WTC11 (cell line): ENCODE data around the gene TBPL2. TPM values are rescaled to one million over a fixed set of nuclear protein-coding genes. Genes with fewer than 3 reads are reported as not detected.

ENCODE experiments used
- ATAC-seq: fragments of 200-7000 bp; cut with Tn5 transposase; 2 replicates; pipeline ENCODE4 v1.10.0; 2021; ENCODE audit warnings: mild to moderate bottlenecking, moderate library complexity
- CTCF ChIA-PET: fragments of 300-600 bp; sonication (Branson Sonifier 250); formaldehyde crosslinking; loops from one replicate; lab custom pipeline; 2021; ENCODE audit warnings: antibody characterized with exemption; lab: Charles Lee
- POLR2A ChIA-PET: fragments of 350-600 bp; sonication (Branson Sonifier 250); formaldehyde crosslinking; loops from one replicate; lab custom pipeline; 2021; ENCODE audit warnings: antibody characterized with exemption; lab: Charles Lee
- DNase-seq: peaks from one replicate; pipeline ENCODE4 v3.0.0; 2021; ENCODE audit warnings: low spot score
- H3K27ac Mint-ChIP-seq: 2 replicates; pipeline ENCODE4 v1.8.0; 2021; ENCODE audit warnings: mixed read lengths
- H3K27me3 Mint-ChIP-seq: 2 replicates; pipeline ENCODE4 v1.8.0; 2021; ENCODE audit warnings: low read depth, mild to moderate bottlenecking, moderate library complexity, mixed read lengths
- H3K36me3 Mint-ChIP-seq: 2 replicates; pipeline ENCODE4 v1.8.0; 2021; ENCODE audit warnings: mixed read lengths
- H3K4me1 Mint-ChIP-seq: 2 replicates; pipeline ENCODE4 v1.8.0; 2022; ENCODE audit warnings: mixed read lengths
- H3K4me3 Mint-ChIP-seq: 2 replicates; pipeline ENCODE4 v1.8.0; 2021; ENCODE audit warnings: mild to moderate bottlenecking, moderate library complexity, mixed read lengths
- H3K9me3 Mint-ChIP-seq: 2 replicates; pipeline ENCODE4 v1.8.0; 2021; ENCODE audit warnings: mixed read lengths
- ATF1 ChIP-seq: sonication (generic); formaldehyde crosslinking; IDR thresholded peaks from 2 replicates; pipeline ENCODE4 v1.8.1; 2023; ENCODE audit warnings: mild to moderate bottlenecking, moderate library complexity, missing genetic modification reagents
- CTCF ChIP-seq: fragments of 200-600 bp; IDR thresholded peaks from 2 replicates; pipeline ENCODE4 v1.8.0; 2022; ENCODE audit warnings: antibody characterized with exemption
- ESRRA ChIP-seq: sonication (generic); formaldehyde crosslinking; IDR thresholded peaks from 2 replicates; pipeline ENCODE4 v1.8.1; 2022; ENCODE audit warnings: mild to moderate bottlenecking, missing genetic modification reagents, borderline replicate concordance
- FOXJ3 ChIP-seq: sonication (generic); formaldehyde crosslinking; IDR thresholded peaks from 2 replicates; pipeline ENCODE4 v1.9.0; 2021; ENCODE audit warnings: missing genetic modification reagents, mild to moderate bottlenecking, borderline replicate concordance
- GTF2I ChIP-seq: fragments of 250-450 bp; sonication (Bioruptor Pico); conservative IDR thresholded peaks from 2 replicates; pipeline ENCODE4 v1.4.0; 2021; ENCODE audit warnings: mild to moderate bottlenecking
- RELA ChIP-seq: sonication (generic); formaldehyde crosslinking; IDR thresholded peaks from 2 replicates; pipeline ENCODE4 v1.8.1; 2022; ENCODE audit warnings: missing genetic modification reagents, mild to moderate bottlenecking, borderline replicate concordance
- ZNF232 ChIP-seq: sonication (generic); formaldehyde crosslinking; IDR thresholded peaks from 2 replicates; pipeline ENCODE4 v1.8.0; 2022; ENCODE audit warnings: mild to moderate bottlenecking, missing genetic modification reagents
- ZNF281 ChIP-seq: sonication (generic); formaldehyde crosslinking; IDR thresholded peaks from 2 replicates; pipeline ENCODE4 v1.8.0; 2023; ENCODE audit warnings: mild to moderate bottlenecking, missing genetic modification reagents
- ZNF396 ChIP-seq: fragments of 250-450 bp; sonication (Bioruptor Pico); IDR thresholded peaks from 2 replicates; pipeline ENCODE4 v1.8.0; 2021; ENCODE audit warnings: mild to moderate bottlenecking, moderate library complexity, borderline replicate concordance
- total RNA-seq: library from RNA; stranded (reverse); gene quantifications from 3 replicates; pipeline ENCODE4 v1.2.3, GENCODE V29; 2021
- TF ChIP-seq, protein P1 (sequence below): sonication (generic); formaldehyde crosslinking; IDR thresholded peaks from 2 replicates; pipeline ENCODE4 v1.8.1; 2023; ENCODE audit warnings: mild to moderate bottlenecking, missing genetic modification reagents
- TF ChIP-seq, protein P2 (sequence below): fragments of 250-450 bp; sonication (Bioruptor Pico); IDR thresholded peaks from 2 replicates; pipeline ENCODE4 v1.9.0; 2021; ENCODE audit warnings: mild to moderate bottlenecking
- TF ChIP-seq, protein P3 (sequence below): sonication (generic); formaldehyde crosslinking; IDR thresholded peaks from 2 replicates; pipeline ENCODE4 v1.8.1; 2023; ENCODE audit warnings: mild to moderate bottlenecking, missing genetic modification reagents

TBPL2 gene
- total RNA-seq, 1 experiment from 2014 or later, result not detected

- Mint-ChIP-seq H3K4me1 (peaks cover 11% of the 10 kb centered on the region), H3K36me3 (no peaks in the 10 kb centered on the region), H3K27me3 (no peaks in the 10 kb centered on the region), H3K27ac (no peak overlapping the region), H3K4me3 (no peak overlapping the region), H3K9me3 (peaks cover 7% of the 10 kb centered on the region)
- TF ChIP-seq ATF1 (CRISPR knock-in tag) (no peak), CTCF (peak; percentile 39)
- ChIA-PET POLR2A (no interaction called here), CTCF (interaction anchor here (0.5 to 2.2 kb wide), 21 partner anchors 9 to 1044 kb away, joined by 3 to 20 read pairs (median 4); no protein-coding TSS in a partner anchor)
- DNase-seq, result no peak
- peak; percentile 51 for ATAC-seq
Observed at GRCh38 chr14:55438066-55438683, 2.2 kb downstream of the TBPL2 start.

- Mint-ChIP-seq H3K36me3 (no peaks in the 10 kb centered on the region), H3K4me1 (peaks cover 11% of the 10 kb centered on the region), H3K9me3 (no peaks in the 10 kb centered on the region), H3K27me3 (no peaks in the 10 kb centered on the region), H3K4me3 (no peak overlapping the region), H3K27ac (no peak overlapping the region)
- ChIA-PET POLR2A (interaction anchor here (0.6 kb wide), 1 partner anchor 170 kb away, joined by 4 read pairs; no protein-coding TSS in a partner anchor), CTCF (interaction anchor here (1.3 to 2.0 kb wide), 3 partner anchors 10 to 1038 kb away, joined by 3 to 20 read pairs (median 6); no protein-coding TSS in a partner anchor)
- DNase-seq (no peak), ATAC-seq (no peak)
- TF ChIP-seq FOXJ3 (CRISPR knock-in tag) (no peak), ATF1 (CRISPR knock-in tag) (no peak)
- TF ChIP-seq, protein P1, sequence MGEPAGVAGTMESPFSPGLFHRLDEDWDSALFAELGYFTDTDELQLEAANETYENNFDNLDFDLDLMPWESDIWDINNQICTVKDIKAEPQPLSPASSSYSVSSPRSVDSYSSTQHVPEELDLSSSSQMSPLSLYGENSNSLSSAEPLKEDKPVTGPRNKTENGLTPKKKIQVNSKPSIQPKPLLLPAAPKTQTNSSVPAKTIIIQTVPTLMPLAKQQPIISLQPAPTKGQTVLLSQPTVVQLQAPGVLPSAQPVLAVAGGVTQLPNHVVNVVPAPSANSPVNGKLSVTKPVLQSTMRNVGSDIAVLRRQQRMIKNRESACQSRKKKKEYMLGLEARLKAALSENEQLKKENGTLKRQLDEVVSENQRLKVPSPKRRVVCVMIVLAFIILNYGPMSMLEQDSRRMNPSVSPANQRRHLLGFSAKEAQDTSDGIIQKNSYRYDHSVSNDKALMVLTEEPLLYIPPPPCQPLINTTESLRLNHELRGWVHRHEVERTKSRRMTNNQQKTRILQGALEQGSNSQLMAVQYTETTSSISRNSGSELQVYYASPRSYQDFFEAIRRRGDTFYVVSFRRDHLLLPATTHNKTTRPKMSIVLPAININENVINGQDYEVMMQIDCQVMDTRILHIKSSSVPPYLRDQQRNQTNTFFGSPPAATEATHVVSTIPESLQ (CRISPR knock-in tag), result no peak
Observed at GRCh38 chr14:55436931-55437330, 3.5 kb downstream of the TBPL2 start.

GRCh38 chr14:55436519-55436918 is 3.9 kb downstream of the TBPL2 start:
- H3K9me3 Mint-ChIP-seq, result no peaks in the 10 kb centered on the region
- H3K27me3 Mint-ChIP-seq, result no peaks in the 10 kb centered on the region
- ATAC-seq, result no peak
- CTCF ChIA-PET, result interaction anchor here (1.3 to 2.0 kb wide), 3 partner anchors 10 to 1038 kb away, joined by 3 to 20 read pairs (median 6); no protein-coding TSS in a partner anchor
- H3K36me3 Mint-ChIP-seq, result no peaks in the 10 kb centered on the region
- POLR2A ChIA-PET, result interaction anchor here (0.6 to 0.7 kb wide), 2 partner anchors 170 to 366 kb away, joined by 3 to 4 read pairs; no protein-coding TSS in a partner anchor
- no peak overlapping the region for H3K4me3 Mint-ChIP-seq
- no peak overlapping the region for H3K27ac Mint-ChIP-seq
- DNase-seq, result no peak
- peaks cover 11% of the 10 kb centered on the region for H3K4me1 Mint-ChIP-seq
- TF ChIP-seq GTF2I (CRISPR knock-in tag), result no peak
- TF ChIP-seq, protein P2, sequence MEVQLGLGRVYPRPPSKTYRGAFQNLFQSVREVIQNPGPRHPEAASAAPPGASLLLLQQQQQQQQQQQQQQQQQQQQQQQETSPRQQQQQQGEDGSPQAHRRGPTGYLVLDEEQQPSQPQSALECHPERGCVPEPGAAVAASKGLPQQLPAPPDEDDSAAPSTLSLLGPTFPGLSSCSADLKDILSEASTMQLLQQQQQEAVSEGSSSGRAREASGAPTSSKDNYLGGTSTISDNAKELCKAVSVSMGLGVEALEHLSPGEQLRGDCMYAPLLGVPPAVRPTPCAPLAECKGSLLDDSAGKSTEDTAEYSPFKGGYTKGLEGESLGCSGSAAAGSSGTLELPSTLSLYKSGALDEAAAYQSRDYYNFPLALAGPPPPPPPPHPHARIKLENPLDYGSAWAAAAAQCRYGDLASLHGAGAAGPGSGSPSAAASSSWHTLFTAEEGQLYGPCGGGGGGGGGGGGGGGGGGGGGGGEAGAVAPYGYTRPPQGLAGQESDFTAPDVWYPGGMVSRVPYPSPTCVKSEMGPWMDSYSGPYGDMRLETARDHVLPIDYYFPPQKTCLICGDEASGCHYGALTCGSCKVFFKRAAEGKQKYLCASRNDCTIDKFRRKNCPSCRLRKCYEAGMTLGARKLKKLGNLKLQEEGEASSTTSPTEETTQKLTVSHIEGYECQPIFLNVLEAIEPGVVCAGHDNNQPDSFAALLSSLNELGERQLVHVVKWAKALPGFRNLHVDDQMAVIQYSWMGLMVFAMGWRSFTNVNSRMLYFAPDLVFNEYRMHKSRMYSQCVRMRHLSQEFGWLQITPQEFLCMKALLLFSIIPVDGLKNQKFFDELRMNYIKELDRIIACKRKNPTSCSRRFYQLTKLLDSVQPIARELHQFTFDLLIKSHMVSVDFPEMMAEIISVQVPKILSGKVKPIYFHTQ, result no peak
- no peak for TF ChIP-seq ESRRA (CRISPR knock-in tag)
- TF ChIP-seq ZNF281 (CRISPR knock-in tag), result no peak
- TF ChIP-seq, protein P3, sequence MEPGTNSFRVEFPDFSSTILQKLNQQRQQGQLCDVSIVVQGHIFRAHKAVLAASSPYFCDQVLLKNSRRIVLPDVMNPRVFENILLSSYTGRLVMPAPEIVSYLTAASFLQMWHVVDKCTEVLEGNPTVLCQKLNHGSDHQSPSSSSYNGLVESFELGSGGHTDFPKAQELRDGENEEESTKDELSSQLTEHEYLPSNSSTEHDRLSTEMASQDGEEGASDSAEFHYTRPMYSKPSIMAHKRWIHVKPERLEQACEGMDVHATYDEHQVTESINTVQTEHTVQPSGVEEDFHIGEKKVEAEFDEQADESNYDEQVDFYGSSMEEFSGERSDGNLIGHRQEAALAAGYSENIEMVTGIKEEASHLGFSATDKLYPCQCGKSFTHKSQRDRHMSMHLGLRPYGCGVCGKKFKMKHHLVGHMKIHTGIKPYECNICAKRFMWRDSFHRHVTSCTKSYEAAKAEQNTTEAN (CRISPR knock-in tag), result no peak
- TF ChIP-seq FOXJ3 (CRISPR knock-in tag), result no peak
- TF ChIP-seq ZNF396 (CRISPR knock-in tag), result no peak
- no peak for TF ChIP-seq ZNF232 (CRISPR knock-in tag)
- no peak for TF ChIP-seq RELA
